GM18517 (cell line): ENCODE results near the gene PKM.
A peak's percentile ranks its signal among the peaks of the same experiment; 100 is the strongest.

Experiments
- ATAC-seq: cut with Tn5 transposase; IDR thresholded peaks from one replicate; pipeline ENCODE4 v1.9.1; 2021; ENCODE audit warnings: mild to moderate bottlenecking, moderate library complexity; ENCODE audit not compliant: unreplicated experiment

The PKM gene

GRCh38 chr15:72202302-72202701 lies 28.7 kb downstream of the PKM start:
- ATAC-seq, result no peak

- ATAC-seq, result no peak
These were observed 29.5 kb downstream of the PKM start for GRCh38 chr15:72201391-72201921.

- ATAC-seq, result no peak
These were observed 30.4 kb downstream of the PKM start for GRCh38 chr15:72200395-72201237.

DNA sequence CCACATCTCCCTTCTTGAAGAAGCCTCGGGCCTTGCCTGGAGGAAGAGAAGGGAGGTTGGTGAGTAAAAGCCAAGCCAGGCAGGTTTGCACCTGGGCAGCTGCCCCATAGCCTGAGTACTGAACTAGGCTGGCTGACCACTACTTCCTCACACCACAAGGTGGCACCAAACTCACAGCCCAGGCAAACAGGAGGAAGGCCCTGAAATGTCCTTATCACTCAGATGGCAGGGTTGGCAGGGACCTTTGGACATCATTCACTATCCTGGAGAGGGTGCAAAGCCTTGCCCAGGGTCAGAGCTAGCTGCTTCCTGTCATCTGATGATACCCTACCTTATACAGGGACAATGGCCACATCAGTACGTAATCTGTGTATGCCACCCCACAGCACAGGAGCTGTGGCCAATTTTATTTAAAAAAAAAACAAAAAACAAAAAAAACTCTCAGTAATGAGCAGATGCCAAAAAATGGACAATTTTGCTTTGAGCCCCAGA lies 31.2 kb downstream of the PKM start:
- ATAC-seq, result peak; percentile 52

DNA sequence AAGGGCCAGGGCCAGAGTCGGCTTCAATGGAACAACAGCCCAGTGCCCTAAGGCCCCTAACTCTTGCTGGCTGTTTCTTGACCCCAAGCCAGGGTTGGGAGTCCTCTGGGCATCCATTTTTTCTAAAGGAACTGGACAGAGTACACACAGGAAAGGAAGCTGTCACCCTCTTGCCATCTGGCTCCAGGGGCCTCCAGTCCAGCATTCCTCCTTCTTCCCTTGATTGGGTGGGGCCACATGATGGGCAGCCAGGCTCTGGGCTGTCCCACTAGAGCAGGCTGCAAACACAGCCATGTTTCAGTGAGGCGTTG lies 31.8 kb downstream of the PKM start:
- ATAC-seq, result no peak

GRCh38 chr15:72198356-72199204 lies 32.4 kb downstream of the PKM start:
- ATAC-seq, result no peak

DNA sequence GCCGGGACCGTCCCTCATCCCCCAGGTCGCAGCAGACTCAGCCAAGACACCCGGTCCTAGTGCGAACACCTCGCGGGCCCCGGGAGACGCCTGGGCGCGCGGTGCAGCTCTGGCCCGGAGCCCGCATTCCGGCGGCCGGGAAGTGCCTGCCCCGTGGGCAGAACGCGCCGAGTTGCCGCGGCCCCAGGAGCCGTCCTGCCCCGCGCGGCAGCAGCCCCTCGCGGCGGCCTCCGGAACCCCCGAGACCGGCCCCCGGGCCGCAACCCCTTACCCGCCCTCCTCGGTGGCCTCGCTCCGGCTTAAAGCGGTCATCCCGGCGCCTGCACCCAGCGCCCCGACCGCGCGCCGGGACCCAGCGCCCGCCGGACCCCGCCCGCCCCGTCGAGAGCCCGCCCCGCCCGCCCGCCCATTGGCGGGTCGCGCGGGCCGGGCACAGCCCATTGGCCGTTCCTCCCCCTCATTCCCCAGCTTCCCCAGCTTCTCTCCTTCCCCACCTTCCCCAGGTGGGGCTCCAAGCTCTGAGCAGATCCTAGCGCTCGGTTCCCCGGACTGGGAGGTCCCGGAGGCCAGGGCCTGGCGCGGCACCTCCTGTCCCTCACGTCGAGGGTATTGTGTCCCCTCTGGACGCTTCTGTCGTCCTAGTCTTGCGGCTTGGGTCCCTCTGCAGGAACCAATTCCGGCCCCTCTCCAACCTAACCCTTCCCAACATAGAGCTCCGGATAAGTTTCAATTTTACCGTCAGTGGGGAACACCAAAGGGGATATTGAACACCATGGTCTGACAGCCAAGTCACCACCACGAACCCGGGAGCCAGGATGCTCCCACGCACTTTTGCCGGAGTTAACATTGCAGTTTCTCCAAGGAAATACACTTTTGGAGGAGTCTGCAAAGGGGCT lies 33.3 kb downstream of the PKM start, which contains the start of gene GRAMD2A:
Gene GRAMD2A, minus strand, starts transcription at position 328 of the 896 bp plus-strand sequence.
- ATAC-seq, result no peak

GRCh38 chr15:72197041-72197459 lies 33.9 kb downstream of the PKM start:
- no peak for ATAC-seq

DNA sequence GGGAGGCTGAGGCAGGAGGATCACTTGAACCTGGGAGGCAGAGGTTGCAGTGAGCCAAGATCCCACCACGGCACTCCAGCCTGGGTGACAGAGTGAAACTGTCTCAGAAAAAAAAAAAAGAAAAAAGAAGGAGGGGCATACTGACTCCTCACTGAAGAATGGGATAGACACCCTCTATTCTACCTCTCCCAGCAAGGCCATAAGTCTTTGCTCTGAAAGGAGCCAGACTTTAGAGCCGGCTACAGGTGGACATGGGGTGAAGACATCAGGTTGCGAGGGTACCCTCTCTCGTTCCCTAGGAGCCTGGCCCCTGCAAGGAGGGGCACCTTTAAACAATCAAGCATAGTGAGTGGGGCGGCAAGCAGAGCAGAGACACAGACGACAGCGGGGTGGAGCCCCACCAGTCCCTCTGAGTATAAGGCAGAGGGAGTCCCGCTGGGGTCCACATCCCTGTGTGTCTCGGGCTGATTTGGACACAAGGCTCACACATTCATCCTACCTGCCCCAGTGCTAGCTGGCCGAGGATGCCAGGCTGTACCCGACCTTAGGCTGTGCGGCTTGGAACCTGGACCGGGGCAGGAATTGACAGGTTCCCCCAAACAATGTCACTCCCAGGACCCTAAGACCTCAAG lies 34.5 kb downstream of the PKM start:
- no peak for ATAC-seq

DNA sequence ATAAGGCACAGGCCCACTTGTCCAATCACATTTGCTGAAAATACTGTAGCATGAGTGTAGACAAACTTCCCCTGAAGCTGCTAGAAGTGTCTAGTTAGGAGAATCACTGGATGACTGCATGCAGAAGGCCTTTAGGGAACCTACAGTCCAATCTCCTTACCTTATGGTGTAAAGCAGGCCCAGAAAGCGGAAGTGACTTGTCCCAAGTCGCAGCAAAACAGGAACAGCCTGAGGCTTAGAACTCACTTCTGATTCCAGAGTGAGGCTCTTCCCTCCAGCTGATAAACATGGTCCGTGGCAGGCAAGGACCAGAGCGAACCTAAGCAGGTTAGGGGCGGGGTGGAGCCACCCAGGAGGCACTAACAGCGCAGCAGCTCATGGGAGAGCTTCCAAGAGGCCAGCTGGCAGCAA lies 35.9 kb downstream of the PKM start:
- no peak for ATAC-seq

GRCh38 chr15:72193836-72194396 lies 37.1 kb downstream of the PKM start:
- no peak for ATAC-seq

DNA sequence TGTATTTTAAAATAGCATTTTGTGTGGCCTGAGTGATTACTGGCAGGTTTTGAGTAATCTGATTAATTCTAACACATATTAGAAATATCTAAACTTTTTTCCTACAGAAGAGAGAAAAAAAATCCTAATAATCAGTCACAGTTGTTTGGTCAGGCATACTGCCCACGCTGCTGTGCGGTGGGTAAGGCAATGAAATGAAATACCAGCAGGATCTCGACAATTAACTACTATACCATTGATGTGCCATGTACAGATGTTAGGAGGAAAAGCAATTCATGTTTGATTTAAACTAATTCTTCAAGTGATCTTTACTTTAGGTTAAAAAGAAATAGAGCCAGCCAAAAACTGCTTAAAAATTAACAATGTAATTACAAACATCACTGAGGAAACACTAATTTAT lies 38.6 kb downstream of the PKM start:
- ATAC-seq, result no peak

DNA sequence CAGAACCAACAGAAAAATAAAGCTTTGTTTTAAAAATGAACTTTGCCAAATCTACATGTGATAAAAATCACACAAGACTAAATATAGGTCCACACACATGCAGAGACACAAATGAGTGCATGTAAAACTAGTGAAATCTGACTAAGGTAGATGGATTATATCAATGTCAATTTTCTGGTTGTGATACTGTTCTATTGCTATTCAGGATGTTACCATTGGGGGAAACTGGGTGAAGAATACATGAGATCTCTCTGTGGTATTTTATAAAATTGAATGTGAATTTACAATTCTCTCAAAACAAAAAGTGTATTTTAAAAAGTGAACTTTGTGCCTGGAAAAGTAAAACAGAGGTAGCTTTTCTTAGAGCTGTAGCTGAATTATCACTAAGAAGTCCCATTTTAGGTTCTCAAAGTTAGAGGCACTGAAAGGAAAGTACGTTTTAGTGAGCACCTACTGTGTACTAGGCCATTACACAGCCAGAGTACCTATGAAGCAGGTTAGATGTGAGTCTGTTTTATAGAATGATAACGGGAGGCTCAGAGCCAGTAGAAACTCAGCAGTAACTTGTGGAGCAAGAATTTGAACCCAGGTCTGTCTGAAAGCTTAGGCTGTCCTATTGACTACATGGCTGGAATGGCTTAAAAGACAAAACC lies 41.6 kb downstream of the PKM start:
- no peak for ATAC-seq

DNA sequence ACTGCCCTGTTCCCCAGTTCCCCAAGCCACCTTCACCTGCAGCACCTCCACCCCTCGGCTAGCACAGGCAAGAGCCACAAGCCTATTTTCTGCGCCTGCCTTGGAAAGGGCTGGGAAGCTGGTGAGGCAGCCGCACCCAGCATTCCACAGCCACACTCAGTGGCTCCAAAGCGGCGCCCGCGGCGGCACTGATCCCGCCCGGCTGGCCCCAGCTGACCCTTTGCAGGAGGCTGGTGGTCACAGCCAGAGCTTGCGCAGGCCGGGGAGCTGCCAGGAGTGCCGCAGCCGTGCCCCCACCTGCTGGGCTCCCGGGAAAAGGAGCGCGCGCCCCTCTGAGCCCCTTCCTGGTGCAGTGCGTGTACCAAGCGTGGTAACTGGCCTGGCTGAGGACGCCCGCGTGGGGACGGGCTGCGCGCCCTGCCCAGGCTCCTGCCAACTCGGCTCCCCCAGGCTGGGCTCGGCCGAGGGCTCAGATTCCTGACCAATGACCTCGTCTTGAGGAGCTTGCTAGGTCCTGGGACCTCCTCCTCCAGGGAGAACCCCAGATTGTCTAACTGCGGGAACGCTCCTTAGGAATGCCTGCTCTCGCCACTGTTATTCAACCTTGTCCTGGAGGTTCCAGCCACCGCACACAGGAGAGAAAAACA lies 46.7 kb downstream of the PKM start:
- no peak for ATAC-seq

GRCh38 chr15:72183781-72184164 lies 47.2 kb downstream of the PKM start:
- no peak for ATAC-seq

DNA sequence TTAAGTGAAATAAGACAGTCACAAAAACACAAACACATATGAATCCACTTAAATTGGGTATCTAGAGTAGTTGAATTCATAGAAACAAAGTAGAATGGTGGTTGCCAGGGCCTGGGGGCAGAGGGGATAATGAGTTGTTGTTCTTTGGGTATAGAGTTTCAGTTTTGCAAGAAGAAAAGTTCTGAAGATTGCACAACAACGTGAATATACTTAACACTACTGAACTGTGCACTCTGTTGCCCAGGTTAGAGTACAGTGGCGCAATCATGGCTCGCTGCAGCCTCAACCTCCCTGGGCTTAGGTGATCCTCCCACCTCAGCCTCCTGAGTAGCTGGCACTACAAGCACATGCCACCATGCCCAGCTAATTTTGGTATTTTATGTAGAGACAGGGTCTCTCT lies 48.3 kb downstream of the PKM start:
- ATAC-seq, result no peak

DNA sequence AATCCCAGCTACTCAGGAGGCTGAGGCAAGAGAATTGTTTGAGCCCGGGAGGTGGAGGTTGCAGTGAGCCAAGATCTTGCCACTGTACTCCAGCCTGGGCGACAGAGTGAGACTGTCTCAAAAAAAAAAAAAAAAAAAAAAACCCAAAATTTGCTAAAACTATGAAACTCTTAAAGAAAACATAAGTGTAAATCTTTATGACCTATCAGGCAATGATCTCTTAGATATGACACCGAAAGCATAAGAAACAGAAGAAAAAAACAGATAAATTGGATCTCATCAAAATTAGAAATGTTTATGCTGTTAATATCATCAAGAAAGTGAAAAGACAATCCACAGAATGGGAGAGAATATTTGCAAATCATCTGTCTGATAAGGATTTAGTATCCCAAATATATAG lies 48.7 kb downstream of the PKM start:
- no peak for ATAC-seq

- ATAC-seq, result no peak
These were observed 50.1 kb downstream of the PKM start for GRCh38 chr15:72180761-72181324.
